HG02678 (cell line): ENCODE data around the gene MAP3K12.
"Not testable (repeated sequence)": the region's sequence is repeated elsewhere in the genome, so short reads cannot be mapped to it uniquely, and the experiment has no call there.

Experiments
- ATAC-seq: cut with Tn5 transposase; IDR thresholded peaks from one replicate; pipeline ENCODE4 v1.9.1; 2021; ENCODE audit warnings: mild to moderate bottlenecking, moderate library complexity; ENCODE audit not compliant: unreplicated experiment

Gene MAP3K12

DNA sequence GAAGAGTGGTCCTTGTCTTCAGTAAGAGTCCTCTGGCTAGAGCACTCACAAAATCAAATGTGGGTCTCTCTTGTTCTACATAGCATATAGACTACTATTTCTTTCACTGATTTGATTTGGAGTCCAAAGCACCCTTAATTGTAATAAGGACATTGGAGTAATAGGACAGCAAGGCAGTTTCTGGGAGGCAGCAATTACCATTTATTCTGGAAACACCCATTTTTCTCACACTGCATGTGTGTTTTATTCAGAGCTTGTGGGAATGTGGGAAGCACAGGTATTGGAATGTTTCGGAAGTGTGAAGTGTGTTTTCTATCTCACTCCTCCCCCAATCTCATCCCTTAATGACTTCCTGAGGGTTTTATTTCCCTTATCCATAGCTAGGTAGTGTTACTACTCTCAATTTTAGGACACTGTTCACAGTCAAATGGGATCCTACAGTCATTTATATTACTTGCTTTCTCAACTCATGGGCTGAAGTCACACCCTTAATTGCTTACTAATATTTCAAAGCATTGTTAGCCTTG is 27.1 kb downstream of the MAP3K12 start:
- ATAC-seq = no peak

GRCh38 chr12:53468282-53468681 is 31.0 kb downstream of the MAP3K12 start:
- ATAC-seq = no peak

DNA sequence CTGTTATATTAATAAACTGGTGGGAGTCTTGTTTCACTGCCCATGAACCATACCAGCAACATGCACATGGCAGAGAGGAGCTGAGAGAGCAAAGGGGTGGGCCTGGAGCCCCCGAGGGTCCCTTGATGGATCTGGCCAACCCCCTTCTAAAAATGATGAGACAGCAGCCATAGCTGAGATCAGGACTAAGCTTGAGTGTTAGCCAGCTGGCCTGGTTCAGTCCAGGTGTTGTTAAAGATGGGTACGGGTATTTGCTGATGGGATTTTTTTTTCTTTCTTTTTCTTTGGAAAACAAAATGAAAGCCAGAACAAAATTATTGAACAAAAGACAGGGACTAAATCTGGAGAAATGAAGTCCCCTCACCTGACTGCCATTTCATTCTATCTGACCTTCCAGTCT is 31.4 kb downstream of the MAP3K12 start:
- no peak for ATAC-seq

DNA sequence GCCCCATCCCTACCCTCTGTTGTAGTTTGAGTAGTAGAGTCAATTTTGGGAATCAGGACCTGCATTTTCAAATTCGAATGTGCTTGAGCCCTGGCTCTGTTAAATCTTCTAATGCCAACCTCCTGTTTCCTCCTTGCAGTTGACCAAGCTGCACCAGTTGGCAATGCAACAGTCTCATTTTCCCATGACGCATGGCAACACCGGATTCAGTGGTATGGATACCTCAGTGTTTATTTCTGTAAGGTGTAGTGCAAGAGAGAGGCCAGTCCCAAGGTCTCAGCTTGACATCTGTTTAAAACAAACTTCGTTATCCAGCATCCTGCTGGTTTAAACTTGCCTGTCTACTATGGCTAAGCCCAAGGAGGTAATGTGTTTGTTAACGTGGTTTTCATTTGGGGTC is 32.2 kb downstream of the MAP3K12 start:
- no peak for ATAC-seq

DNA sequence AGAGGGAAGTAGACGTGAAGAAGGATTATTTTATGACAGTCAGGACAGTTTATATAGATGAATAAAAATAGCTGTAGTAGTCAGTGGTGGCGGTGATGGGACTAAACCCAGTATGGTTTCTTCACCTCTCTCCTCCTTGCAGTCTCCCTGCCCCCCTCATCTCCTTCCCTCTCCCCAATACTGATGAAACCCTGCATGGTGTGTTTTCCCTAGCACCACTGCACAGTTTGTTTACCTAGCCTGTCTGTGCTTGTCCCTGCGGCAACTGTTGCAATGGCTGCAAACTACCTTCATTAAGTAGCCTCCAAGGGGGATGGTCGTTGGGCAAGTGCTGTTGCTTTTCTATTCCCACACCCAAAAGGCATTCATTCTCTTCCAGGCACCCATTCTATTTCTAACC is 32.6 kb downstream of the MAP3K12 start:
- no peak for ATAC-seq

DNA sequence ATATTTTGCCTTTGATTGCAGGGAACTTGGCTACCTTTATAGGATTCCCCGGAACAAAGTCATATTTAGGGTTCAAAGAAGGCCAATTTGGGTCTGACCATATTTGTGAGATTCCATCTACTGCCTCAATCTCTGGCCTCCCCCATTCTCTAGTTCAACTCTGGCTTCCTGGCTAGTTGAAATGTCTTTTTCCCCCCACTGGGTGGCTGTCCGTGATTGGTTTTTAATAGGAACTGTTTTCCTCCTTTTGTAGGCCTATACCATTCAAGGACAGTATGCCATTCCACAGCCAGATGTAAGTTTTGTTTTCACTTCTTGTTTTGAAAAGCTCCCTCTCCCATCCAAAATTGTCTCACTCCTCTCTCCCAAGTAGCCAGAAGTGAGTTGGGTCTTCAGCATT is 33.6 kb downstream of the MAP3K12 start:
- no peak for ATAC-seq

DNA sequence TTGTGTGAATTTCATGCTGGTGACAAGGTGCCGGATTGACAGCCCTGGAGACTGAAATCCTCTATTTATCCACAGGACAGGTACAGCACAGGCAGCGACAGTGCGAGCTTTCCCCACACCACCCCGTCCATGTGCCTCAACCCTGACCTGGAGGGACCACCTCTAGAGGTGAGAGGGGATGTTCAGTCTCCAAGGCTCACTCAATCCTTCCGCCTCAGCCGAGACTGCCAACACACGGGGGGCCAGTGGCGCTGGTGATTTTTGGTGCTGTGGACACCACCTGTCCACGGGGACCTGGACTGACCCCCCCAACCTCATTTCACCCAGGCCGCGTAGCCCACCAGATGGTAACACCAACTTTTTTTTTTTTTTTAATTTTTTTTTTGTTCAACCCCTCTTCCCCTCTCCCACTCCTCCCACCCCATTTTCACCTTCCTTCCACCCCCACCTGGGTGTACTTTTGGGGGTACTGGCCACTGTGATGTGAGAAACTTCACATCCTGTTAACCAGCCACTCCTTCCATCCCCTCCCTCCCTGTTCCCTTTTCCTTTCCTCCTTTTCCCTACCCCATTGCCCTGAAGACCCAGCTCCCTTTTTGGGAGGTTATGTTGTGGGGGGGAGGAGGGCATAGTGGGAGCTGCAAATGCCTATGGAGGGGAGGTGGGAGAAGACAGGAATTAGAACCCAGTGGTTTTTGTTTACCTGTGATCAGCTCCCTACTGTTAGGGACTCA is 34.4 kb downstream of the MAP3K12 start:
- ATAC-seq = no peak

- no peak for ATAC-seq
Measured at GRCh38 chr12:53463802-53464560, 35.3 kb downstream of the MAP3K12 start.

GRCh38 chr12:53462935-53463334 is 36.3 kb downstream of the MAP3K12 start:
- no peak for ATAC-seq

- ATAC-seq = no peak
Measured at GRCh38 chr12:53461591-53461990, 37.7 kb downstream of the MAP3K12 start.

DNA sequence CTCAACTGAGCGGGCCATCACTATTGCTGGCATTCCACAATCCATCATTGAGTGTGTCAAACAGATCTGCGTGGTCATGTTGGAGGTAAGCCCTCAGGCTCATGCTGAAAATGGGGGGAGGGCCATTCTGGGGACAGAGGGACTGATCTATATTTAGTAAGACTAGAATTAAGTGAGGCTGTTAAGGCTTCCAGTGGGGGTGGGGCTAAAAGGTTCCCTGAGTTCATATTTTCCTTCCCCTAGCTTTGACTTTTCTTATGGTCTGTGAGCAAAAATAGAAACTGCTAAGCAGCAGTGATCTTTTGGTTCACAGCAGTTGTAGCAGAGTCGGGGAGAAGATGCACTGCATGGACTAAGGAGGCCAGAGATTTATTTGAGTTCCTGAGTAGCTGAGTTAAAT is 38.2 kb downstream of the MAP3K12 start:
- ATAC-seq = no peak

- no peak for ATAC-seq
Measured at GRCh38 chr12:53459097-53459496, 40.2 kb downstream of the MAP3K12 start.

DNA sequence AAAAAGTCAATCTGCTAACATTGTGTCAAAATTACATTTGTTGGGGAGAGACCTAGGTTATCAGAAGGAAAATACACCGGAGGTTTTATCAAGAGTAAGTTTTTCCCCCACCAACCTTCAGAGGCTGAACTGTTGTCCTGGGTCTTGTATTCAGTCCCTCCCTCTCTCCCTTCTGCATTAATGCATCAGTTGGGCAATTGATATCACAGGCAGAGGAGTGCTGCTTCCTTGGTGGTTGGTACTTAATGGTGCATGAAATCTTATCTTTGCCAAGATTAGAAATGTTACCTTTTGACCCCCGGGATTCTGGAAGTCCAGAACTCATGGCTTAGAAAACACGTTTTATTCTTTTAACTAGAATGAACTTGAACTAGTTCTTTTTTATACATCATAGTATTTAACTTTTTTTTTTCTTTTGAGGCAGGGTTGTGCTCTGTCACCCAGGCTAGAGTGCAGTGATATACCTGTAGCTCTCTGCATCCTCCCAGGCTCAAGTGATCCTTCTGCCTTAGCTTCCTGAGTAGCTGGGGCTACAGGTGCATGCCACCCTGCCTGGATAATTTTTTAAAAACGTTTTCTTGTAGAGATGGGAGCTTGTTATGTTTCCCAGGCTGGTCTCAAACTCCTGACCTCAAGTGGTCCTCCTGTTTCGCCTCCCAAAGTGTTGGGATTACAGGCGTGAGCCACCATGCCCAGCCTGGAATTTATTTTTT is 42.4 kb downstream of the MAP3K12 start:
- no peak for ATAC-seq

- ATAC-seq = no peak
Measured at GRCh38 chr12:53454707-53455106, 44.6 kb downstream of the MAP3K12 start.

DNA sequence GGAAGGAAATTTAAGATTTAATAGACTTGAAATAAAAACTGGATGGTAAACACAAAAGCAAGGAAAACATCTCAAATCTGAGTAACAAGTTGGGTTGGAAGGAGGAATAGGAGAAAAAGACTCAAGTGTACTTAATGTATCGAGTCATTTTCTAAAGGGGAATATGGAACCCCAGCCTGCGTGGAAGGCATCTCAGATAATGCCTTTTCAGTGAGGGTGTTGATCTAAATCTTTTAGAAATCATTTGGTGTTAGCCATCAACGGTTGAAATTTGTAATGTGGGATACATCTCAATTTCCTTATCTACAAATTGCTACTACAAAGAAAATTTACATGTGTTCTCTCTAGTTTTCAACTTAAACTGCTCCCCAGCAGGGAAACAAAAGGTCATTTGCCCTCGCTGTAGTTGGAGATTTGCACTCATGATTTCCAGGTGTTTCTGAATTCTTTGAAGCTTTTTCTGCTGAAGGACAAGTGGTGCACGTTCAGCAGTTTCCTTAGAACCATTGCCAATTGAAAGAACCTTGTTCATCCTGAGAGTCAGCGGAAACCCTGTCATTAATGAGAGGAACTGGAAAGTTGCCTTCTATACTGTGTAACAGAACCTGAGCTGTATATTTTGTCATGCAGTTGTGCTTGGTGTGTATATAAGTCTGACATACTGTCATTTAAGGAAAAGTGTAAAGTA is 45.2 kb downstream of the MAP3K12 start:
- no peak for ATAC-seq

GRCh38 chr12:53452159-53453077 is 46.8 kb downstream of the MAP3K12 start:
- ATAC-seq = no peak

DNA sequence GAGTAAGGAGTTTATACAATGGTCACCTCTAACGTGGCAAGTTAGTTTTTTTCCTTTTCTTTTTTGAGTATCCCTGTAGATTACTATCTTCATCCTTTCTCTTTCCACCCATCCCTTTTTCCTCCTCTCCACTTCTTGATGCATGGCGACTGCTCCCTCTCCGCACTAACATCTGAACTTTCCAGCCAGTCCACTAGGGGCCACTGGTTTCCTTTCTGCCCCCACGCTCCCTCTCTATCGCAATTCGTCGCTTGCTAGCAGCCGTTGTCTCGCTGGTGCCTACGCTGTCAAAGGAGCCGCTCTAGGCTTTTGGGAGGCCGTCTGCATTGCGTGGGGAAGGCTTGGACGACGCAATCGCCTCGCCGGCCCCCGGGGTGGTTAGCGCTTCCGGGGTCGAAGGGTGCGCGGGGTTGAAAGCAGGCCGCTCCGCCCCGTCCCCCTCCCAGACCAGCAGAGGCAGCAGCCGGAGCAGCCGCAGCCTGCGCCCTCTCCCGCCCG is 47.5 kb downstream of the MAP3K12 start, which contains the start of gene PCBP2:
PCBP2 (plus strand) TSS at position 442 of the 498 bp plus-strand sequence. CDS start 2,699 bp downstream, outside the sequence.
- peak; percentile 97 for ATAC-seq

DNA sequence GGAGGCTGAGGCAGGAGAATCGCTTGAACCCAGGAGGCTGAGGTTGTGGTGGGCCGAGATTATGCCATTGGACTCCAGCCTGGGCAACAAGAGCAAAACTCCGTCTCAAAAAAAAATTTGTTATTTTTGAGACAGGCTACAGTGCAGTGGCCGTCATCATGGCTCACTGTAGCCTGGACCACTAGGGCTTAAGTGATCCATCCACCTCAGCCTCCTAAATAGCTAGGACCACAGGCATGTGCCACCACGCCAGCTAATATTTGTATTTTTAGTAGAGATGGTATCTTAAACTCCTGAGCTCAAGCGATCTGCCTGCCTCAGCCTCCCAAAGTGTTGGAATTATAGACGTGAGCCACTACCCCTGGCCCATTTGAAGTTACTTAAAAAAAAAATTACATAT is 48.3 kb downstream of the MAP3K12 start:
- ATAC-seq = no peak

DNA sequence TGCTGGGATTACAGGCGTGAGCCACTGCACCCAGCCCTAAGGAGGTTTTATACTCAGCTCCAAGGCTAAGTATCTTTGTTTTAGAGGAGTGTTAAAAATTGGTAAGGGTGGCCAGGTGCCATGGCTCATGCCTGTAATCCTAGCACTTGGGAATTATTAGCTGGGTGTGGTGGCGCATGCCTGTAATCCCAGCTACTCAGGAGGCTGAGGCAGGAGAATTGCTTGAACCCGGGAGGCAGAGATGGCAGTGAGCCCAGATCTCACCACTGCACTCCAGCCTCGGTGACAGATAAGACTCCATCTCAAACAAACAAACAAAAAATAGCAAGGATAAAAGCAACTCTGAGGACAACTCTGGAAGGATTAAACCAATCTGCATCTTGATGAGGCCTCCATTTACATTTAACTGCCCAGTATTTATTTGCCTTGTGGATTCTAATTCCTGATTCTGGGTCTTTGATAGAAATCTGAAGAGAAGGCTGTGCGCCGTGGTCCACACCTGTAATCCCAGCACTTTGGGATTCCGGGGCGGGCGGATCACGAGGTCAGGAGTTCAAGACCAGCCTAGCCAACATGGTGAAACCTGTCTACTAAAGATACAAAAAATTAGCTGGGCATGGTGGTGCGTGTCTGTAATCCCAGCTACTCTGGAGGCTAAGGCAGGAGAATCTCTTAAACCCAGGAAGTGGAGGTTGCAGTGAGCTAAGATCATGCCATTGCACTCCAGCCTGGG is 54.5 kb downstream of the MAP3K12 start:
- not testable (repeated sequence) for ATAC-seq
